ENCODE data around the gene PLCH1.
"Not testable (repeated sequence)": the region's sequence is repeated elsewhere in the genome, so short reads cannot be mapped to it uniquely, and the experiment has no call there.

PLCH1 gene

DNA sequence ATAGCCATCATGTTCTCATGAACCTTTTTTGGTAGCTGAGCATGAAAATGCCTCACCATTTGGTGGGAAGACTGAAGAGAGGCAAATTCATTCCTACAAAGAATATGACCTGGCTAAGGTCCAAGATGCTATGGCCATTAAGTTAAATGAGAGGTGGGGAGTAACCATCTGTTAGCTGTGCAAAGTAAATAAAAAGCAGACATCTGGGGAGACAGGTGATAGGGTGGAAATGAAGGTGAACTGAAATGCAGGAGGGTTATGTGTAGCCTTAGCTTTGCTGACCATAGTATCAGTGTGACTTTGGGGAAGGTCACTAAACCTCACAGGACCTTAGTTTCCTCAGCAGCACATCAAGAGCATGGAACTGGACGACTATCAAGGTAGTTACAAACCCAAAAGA is 340.4 kb downstream of the PLCH1 start:
- ChIA-PET POLR2A (no interaction called here), CTCF (interaction anchor here (0.6 to 1.4 kb wide), 2 partner anchors 17 to 22 kb away, joined by 3 read pairs; no protein-coding TSS in a partner anchor)
- H3K4me3 ChIP-seq (ENCODE audit: low read depth, low read length) = no peak overlapping the region
- DNase-seq (ENCODE audit: low read depth, low spot score) = no peak
- TF ChIP-seq, protein P1, sequence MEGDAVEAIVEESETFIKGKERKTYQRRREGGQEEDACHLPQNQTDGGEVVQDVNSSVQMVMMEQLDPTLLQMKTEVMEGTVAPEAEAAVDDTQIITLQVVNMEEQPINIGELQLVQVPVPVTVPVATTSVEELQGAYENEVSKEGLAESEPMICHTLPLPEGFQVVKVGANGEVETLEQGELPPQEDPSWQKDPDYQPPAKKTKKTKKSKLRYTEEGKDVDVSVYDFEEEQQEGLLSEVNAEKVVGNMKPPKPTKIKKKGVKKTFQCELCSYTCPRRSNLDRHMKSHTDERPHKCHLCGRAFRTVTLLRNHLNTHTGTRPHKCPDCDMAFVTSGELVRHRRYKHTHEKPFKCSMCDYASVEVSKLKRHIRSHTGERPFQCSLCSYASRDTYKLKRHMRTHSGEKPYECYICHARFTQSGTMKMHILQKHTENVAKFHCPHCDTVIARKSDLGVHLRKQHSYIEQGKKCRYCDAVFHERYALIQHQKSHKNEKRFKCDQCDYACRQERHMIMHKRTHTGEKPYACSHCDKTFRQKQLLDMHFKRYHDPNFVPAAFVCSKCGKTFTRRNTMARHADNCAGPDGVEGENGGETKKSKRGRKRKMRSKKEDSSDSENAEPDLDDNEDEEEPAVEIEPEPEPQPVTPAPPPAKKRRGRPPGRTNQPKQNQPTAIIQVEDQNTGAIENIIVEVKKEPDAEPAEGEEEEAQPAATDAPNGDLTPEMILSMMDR (IDR thresholded peaks at IDR 0.05; ENCODE audit: insufficient read depth, low read length, missing control alignments) = no peak

DNA sequence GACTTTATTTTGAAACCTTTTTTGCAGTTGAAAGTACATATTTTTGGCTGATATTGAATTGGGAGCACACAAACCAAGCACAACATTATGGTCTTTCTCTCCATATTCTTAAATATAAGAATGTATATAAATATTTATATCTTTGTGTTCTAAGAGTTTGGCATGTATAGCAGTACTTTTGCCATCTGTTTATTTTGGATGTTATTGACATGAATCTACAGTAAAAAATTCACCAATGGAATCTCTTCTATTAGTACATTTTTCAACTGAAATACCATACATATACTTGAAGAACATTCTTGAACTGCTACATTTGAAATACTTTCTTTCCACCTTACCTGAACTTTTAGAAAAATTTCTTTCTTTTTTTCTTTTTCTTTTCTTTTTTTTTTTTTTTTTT is 342.2 kb downstream of the PLCH1 start:
- H3K4me3 ChIP-seq (ENCODE audit: low read depth, low read length) = no peak overlapping the region
- ChIA-PET POLR2A (no interaction called here), CTCF (no interaction called here)
- TF ChIP-seq, protein P1 (IDR thresholded peaks at IDR 0.05; ENCODE audit: insufficient read depth, low read length, missing control alignments) = no peak
- DNase-seq (ENCODE audit: low read depth, low spot score) = no peak

DNA sequence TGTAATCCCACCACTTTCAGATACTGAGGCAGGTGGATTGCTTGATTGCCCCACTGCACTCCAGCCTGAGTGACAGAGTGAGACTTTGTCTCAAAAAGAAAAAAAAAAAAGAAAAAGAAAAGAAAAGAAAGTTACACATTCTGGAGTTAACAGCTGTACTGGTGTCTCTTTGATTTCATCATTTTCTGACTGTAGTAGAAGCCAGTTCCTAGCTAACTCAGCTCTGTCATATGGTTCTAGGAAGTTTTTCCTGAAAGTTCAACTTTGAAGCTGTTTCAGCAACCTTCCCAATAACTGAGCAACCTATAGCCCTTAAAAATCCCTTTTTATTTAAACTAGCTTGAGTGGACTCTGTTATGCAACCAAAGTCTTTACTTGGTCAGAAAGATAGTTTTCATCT is 346.8 kb downstream of the PLCH1 start:
- ChIA-PET POLR2A (no interaction called here), CTCF (interaction anchor here (1.6 kb wide), 1 partner anchor 16 kb away, joined by 5 read pairs; no protein-coding TSS in a partner anchor)
- TF ChIP-seq, protein P1 (IDR thresholded peaks at IDR 0.05; ENCODE audit: insufficient read depth, low read length, missing control alignments) = no peak
- no peak for DNase-seq (ENCODE audit: low read depth, low spot score)
- H3K4me3 ChIP-seq (ENCODE audit: low read depth, low read length) = no peak overlapping the region

DNA sequence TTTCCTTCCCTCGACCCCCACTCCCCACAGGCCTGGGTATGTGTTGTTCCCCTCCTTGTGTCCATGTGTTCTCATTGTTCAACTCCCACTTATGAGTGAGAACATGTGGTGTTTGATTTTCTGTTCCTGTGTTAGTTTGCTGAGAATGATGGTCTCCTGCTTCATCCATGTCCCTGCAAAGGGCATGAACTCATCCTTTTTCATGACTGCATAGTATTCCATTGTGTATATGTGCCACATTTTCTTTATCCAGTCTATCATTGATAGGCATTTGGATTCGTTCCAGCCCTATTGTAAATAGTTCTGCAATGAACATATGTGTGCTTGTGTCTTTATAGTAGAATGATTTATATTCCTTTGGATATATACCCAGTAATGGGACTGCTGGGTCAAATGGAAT is 350.0 kb downstream of the PLCH1 start:
- POLR2A ChIA-PET = interaction anchor here (0.6 kb wide), 1 partner anchor 14 kb away, joined by 3 read pairs; no protein-coding TSS in a partner anchor

DNA sequence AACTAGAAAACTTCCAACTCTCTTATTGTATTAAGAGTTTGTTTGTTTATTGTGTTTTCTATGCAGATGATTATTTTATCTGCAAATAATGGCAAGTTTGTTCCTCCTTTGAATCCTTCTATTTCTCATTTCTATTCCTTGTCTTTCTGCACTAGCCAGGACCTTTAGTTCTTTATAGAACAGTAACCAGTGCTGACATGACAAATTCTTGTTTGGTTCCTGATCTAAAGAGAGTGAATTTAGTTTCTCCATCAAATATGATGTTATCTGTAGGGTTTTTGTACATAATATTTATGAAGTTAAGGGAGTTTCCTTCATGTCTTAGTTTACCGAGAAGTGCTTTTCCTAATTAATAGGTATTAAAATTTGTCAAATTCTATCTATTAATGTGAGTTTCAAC is 350.6 kb downstream of the PLCH1 start:
- ChIA-PET CTCF (no interaction called here), POLR2A (no interaction called here)
- H3K4me3 ChIP-seq (ENCODE audit: low read depth, low read length) = no peak overlapping the region
- TF ChIP-seq, protein P1 (IDR thresholded peaks at IDR 0.05; ENCODE audit: insufficient read depth, low read length, missing control alignments) = no peak
- no peak for DNase-seq (ENCODE audit: low read depth, low spot score)

More for the DNA sequence above, 350.0 kb downstream of the PLCH1 start:
- DNase-seq (ENCODE audit: low read depth, low spot score); H3K4me3 ChIP-seq (ENCODE audit: low read depth, low read length); CTCF ChIA-PET: not testable (repeated sequence)

DNA sequence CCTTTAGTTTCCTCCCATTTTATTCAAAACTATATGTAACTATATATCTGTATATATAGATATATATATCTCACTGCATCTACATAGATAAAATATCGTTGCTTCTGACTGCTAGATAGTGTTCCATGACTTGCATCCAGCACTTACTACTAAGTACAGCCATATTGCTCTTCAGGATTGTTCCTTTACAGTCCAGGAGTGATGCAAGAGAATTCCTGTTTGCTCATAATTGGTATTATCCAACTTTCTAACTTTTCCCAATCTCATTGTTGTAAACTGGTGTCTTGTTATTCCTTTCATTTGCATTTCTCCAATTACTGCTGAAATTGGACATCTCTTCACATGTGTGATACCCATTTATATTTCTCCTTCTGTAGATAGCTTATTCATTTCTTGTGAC is 351.6 kb downstream of the PLCH1 start:
- CTCF ChIA-PET = interaction anchor here (0.6 kb wide), 1 partner anchor 10 kb away, joined by 3 read pairs; no protein-coding TSS in a partner anchor

DNA sequence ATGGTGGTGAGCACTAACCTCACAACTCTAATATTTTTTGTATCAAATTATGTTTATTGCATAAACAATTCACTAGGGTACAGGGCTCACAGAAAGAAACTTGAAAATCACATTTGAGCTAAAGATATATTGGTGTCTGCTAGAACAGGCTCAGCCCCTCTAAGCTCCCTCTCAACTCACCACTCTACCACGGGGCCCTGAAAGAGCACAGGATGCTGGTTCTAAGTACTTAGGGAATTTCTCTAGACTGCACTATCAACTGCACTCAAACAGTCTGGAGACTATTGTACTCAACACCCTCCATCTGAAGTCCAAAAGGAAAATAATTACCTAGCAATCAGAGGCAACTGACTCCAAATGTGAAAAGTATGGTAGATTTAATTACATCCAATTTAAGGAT is 352.7 kb downstream of the PLCH1 start:
- DNase-seq (ENCODE audit: low read depth, low spot score) = no peak
- TF ChIP-seq, protein P1 (IDR thresholded peaks at IDR 0.05; ENCODE audit: insufficient read depth, low read length, missing control alignments) = no peak
- ChIA-PET POLR2A (no interaction called here), CTCF (interaction anchor here (2.8 to 5.8 kb wide), 2 partner anchors 9 to 310 kb away, joined by 14 to 52 read pairs; no protein-coding TSS in a partner anchor)
- no peak overlapping the region for H3K4me3 ChIP-seq (ENCODE audit: low read depth, low read length)

More for the DNA sequence above, 351.6 kb downstream of the PLCH1 start:
- H3K4me3 ChIP-seq (ENCODE audit: low read depth, low read length) = no peak overlapping the region
- DNase-seq (ENCODE audit: low read depth, low spot score) = no peak
- POLR2A ChIA-PET = no interaction called here
- TF ChIP-seq, protein P1 (IDR thresholded peaks at IDR 0.05; ENCODE audit: insufficient read depth, low read length, missing control alignments) = no peak
